Amygdala (tissue), 56 donors: ENCODE measurements around the gene SASS6.
A peak's percentile ranks its signal among the peaks of the same experiment; 100 is the strongest.
"Not testable (repeated sequence)": the region's sequence is repeated elsewhere in the genome, so short reads cannot be mapped to it uniquely, and the experiment has no call there.

Source experiments
- DNase-seq, 56 donors: peaks; one replicate each; lab custom pipeline; 2025; lab: John Stamatoyannopoulos, UW

The SASS6 gene

GRCh38 chr1:100051401-100051800 is 81.3 kb downstream of the SASS6 start:
- DNase-seq, result no peak

GRCh38 chr1:100050139-100050538 is 82.6 kb downstream of the SASS6 start:
- DNase-seq, result no peak

GRCh38 chr1:100047235-100047708 is 85.5 kb downstream of the SASS6 start:
- DNase-seq, result not testable (repeated sequence)

- no peak for DNase-seq
These were observed 87.5 kb downstream of the SASS6 start for GRCh38 chr1:100045206-100045605.

- no peak for DNase-seq
These were observed 93.1 kb downstream of the SASS6 start for GRCh38 chr1:100039591-100039990.

GRCh38 chr1:100038660-100039287 is 94.0 kb downstream of the SASS6 start:
- peak in 47 of 56 donors; percentile 5 to 77 (median 45) for DNase-seq

GRCh38 chr1:100037927-100038659 is 94.6 kb downstream of the SASS6 start:
- DNase-seq, result peak in 55 of 56 donors; percentile 31 to 95 (median 79)

GRCh38 chr1:100037656-100037926 is 95.1 kb downstream of the SASS6 start:
- DNase-seq, result no peak

- no peak for DNase-seq
These were observed 95.7 kb downstream of the SASS6 start for GRCh38 chr1:100036718-100037655.

- peak in 1 of 56 donors; percentile 38 for DNase-seq
These were observed 97.5 kb downstream of the SASS6 start for GRCh38 chr1:100035214-100035613.

- no peak for DNase-seq
These were observed 98.3 kb downstream of the SASS6 start for GRCh38 chr1:100034470-100034869.
